HCT116 (cell line): ENCODE measurements around the gene JOSD1. TPM values are rescaled to one million over a fixed set of nuclear protein-coding genes. Genes with fewer than 3 reads are reported as not detected.

Experiments used
- ATAC-seq: fragments of 200-7000 bp; cut with Tn5 transposase; 2 replicates; pipeline ENCODE4 v1.9.1; 2020; ENCODE audit warnings: mild to moderate bottlenecking, moderate library complexity
- BruUV-seq: library from RNA; stranded (reverse); fragments of 400-500 nt; replicated peaks from 2 replicates; lab custom pipeline; 2021; lab: Mats Ljungman, UMichigan
- CTCF ChIA-PET: fragments of 300-600 bp; sonication (Branson Sonifier 250); formaldehyde crosslinking; loops from one replicate; lab custom pipeline; 2021; ENCODE audit warnings: antibody characterized with exemption; lab: Charles Lee
- POLR2A ChIA-PET: fragments of 300-600, 350-600 bp; sonication (Branson Sonifier 250); formaldehyde crosslinking; loops from one replicate; lab custom pipeline; 2021; ENCODE audit warnings: antibody characterized with exemption; lab: Charles Lee
- RAD21 ChIA-PET, 2 experiments: fragments of 300-600 bp; sonication (Branson Sonifier 250); formaldehyde crosslinking; loops; one replicate each; lab custom pipeline; 2023; ENCODE audit warnings: low total read pairs in 2 of 2; ENCODE audit not compliant: uncharacterized antibody in 2 of 2, unreplicated experiment in 2 of 2, low non-redundant PET in 1 of 2; lab: Charles Lee
- DNase-seq: peaks from one replicate; pipeline ENCODE4 v3.0.0-alpha.2; 2010; ENCODE audit warnings: low read depth, low spot score
- H2AFZ ChIP-seq: fragments of 200-600 bp; shearing (Covaris generic), sonication (generic); 2 replicates; pipeline ENCODE4 v1.6.1; 2017; ENCODE audit warnings: low read depth, mixed run types, mixed read lengths, antibody characterized with exemption, low read length; ENCODE audit not compliant: poor library complexity, severe bottlenecking
- H3K27ac ChIP-seq: 2 replicates; pipeline ENCODE4 v1.5.1; 2012; ENCODE audit warnings: low read depth, low read length
- H3K27me3 ChIP-seq: fragments of 200-600 bp; sonication (generic); 2 replicates; pipeline ENCODE4 v1.6.1; 2016; ENCODE audit warnings: mixed run types, low read length, mixed read lengths; ENCODE audit not compliant: insufficient read depth
- H3K36me3 ChIP-seq, 2 experiments: fragments of 200-500 bp in 1 of 2; fragments of 200-600 bp in 1 of 2; sonication (Bioruptor generic) in 1 of 2; sonication (generic) in 1 of 2; 2 replicates each; pipeline versions ENCODE4 v1.5.1 to v1.6.1; 2014 to 2016; ENCODE audit warnings: low read length in 2 of 2, inconsistent platforms in 1 of 2, mixed read lengths in 1 of 2, mixed run types in 1 of 2; ENCODE audit not compliant: insufficient read depth in 2 of 2, control insufficient read depth in 1 of 2
- H3K4me1 ChIP-seq, 2 experiments: fragments of 200-600 bp in 1 of 2; sonication (generic) in 1 of 2; 2 replicates each; pipeline versions ENCODE4 v1.5.1 to v1.6.1; 2012 to 2017; ENCODE audit warnings: low read length in 2 of 2, inconsistent platforms in 1 of 2, mild to moderate bottlenecking in 1 of 2, mixed read lengths in 1 of 2, mixed run types in 1 of 2, moderate library complexity in 1 of 2; ENCODE audit not compliant: insufficient read depth in 2 of 2, control insufficient read depth in 1 of 2
- H3K4me2 ChIP-seq: fragments of 200-600 bp; sonication (generic); 2 replicates; pipeline ENCODE4 v1.6.1; 2017; ENCODE audit warnings: mixed run types, low read length, mixed read lengths
- H3K4me3 ChIP-seq, 2 experiments: fragments of 200-600 bp in 1 of 2; sonication (generic) in 1 of 2; replicated peaks in 1 of 2; 2 replicates each; pipeline ENCODE4 v1.5.1; 2011 to 2016; ENCODE audit warnings: low read length in 2 of 2, control low read depth in 1 of 2, low read depth in 1 of 2, mild to moderate bottlenecking in 1 of 2, mixed read lengths in 1 of 2, mixed run types in 1 of 2
- H3K79me2 ChIP-seq: fragments of 200-600 bp; sonication (generic); 2 replicates; pipeline ENCODE4 v1.6.1; 2017; ENCODE audit warnings: mild to moderate bottlenecking, mixed run types, low read length, moderate library complexity, mixed read lengths; ENCODE audit not compliant: insufficient read depth
- H3K9ac ChIP-seq: fragments of 200-600 bp; sonication (generic); 2 replicates; pipeline ENCODE4 v1.6.1; 2016; ENCODE audit warnings: low read length, mixed read lengths
- H3K9me2 ChIP-seq: fragments of 200-600 bp; sonication (generic), shearing (Covaris generic); 2 replicates; pipeline ENCODE4 v1.6.1; 2017; ENCODE audit warnings: mixed run types, mild to moderate bottlenecking, moderate library complexity; ENCODE audit not compliant: insufficient read depth
- H3K9me3 ChIP-seq, 2 experiments: fragments of 200-500 bp in 1 of 2; fragments of 200-600 bp in 1 of 2; sonication (Bioruptor generic) in 1 of 2; sonication (generic) in 1 of 2; 2 replicates each; pipeline ENCODE4 v1.6.1; 2014 to 2017; ENCODE audit warnings: low read length in 2 of 2, mixed read lengths in 2 of 2, inconsistent platforms in 1 of 2, low read depth in 1 of 2, mild to moderate bottlenecking in 1 of 2, mixed run types in 1 of 2, moderate library complexity in 1 of 2; ENCODE audit not compliant: control insufficient read depth in 1 of 2, insufficient read depth in 1 of 2
- H4K20me1 ChIP-seq: fragments of 200-600 bp; sonication (generic), shearing (Covaris generic); 2 replicates; pipeline ENCODE4 v1.6.1; 2017; ENCODE audit warnings: mixed run types, mild to moderate bottlenecking, moderate library complexity; ENCODE audit not compliant: insufficient read depth
- ATF3 ChIP-seq: IDR thresholded peaks from 2 replicates; pipeline ENCODE4 v1.6.1; 2012
- CEBPB ChIP-seq: IDR thresholded peaks from 2 replicates; pipeline ENCODE4 v1.6.1; 2012; ENCODE audit warnings: low read depth
- CTCF ChIP-seq, 3 experiments: fragments of 200-600 bp in 1 of 3; sonication (generic) in 1 of 3; IDR thresholded peaks in 2 of 3; conservative IDR thresholded peaks in 1 of 3; 2 replicates each; pipeline ENCODE4 v1.5.1; 2012 to 2017; ENCODE audit warnings: low read depth in 2 of 3, low read length in 2 of 3, antibody characterized with exemption in 1 of 3, borderline replicate concordance in 1 of 3, control low read depth in 1 of 3, mild to moderate bottlenecking in 1 of 3, mixed read lengths in 1 of 3, mixed run types in 1 of 3, moderate library complexity in 1 of 3; ENCODE audit not compliant: insufficient read depth in 1 of 3
- ELF1 ChIP-seq: IDR thresholded peaks from 2 replicates; pipeline ENCODE4 v1.6.1; 2012; ENCODE audit warnings: low read depth, borderline replicate concordance
- EZH2 ChIP-seq: fragments of 200-600 bp; sonication (generic); IDR thresholded peaks from 2 replicates; pipeline ENCODE4 v1.6.1; 2017; ENCODE audit warnings: antibody characterized with exemption, mixed run types
- EZH2phosphoT487 ChIP-seq: fragments of 200-600 bp; IDR thresholded peaks from 2 replicates; pipeline ENCODE4 v1.6.1; 2018; ENCODE audit warnings: antibody characterized with exemption, borderline replicate concordance
- FOSL1 ChIP-seq: IDR thresholded peaks from 2 replicates; pipeline ENCODE4 v1.6.1; 2012; ENCODE audit warnings: low read depth
- JUND ChIP-seq: IDR thresholded peaks from 2 replicates; pipeline ENCODE4 v1.6.1; 2012
- MAX ChIP-seq: IDR thresholded peaks from 2 replicates; pipeline ENCODE4 v1.6.1; 2012
- POLR2A ChIP-seq: IDR thresholded peaks from 2 replicates; pipeline ENCODE4 v1.7.0; 2011; ENCODE audit warnings: borderline replicate concordance; ENCODE audit not compliant: insufficient read depth, insufficient read length; ENCODE audit errors: extremely low read depth
- REST ChIP-seq: IDR thresholded peaks from 2 replicates; pipeline ENCODE4 v1.6.1; 2012; ENCODE audit warnings: low read depth
- SIN3A ChIP-seq: IDR thresholded peaks from 2 replicates; pipeline ENCODE4 v1.6.1; 2012; ENCODE audit warnings: low read depth
- SP1 ChIP-seq: IDR thresholded peaks from 2 replicates; pipeline ENCODE4 v1.6.1; 2012; ENCODE audit warnings: low read depth
- YY1 ChIP-seq: IDR thresholded peaks from 2 replicates; pipeline ENCODE4 v1.6.1; 2011; ENCODE audit warnings: low read length, low read depth, moderate library complexity, mild to moderate bottlenecking; ENCODE audit not compliant: insufficient replicate concordance; ENCODE audit errors: extremely low read depth
- ZBTB33 ChIP-seq: IDR thresholded peaks from 2 replicates; pipeline ENCODE4 v1.6.1; 2011; ENCODE audit warnings: mild to moderate bottlenecking, low read length, moderate library complexity; ENCODE audit not compliant: insufficient replicate concordance; ENCODE audit errors: extremely low read depth
- ZFX ChIP-seq: fragments of 450-650 bp; IDR thresholded peaks from 2 replicates; pipeline ENCODE4 v1.6.1; 2017
- ZNF274 ChIP-seq: fragments of 200-500 bp; sonication (Bioruptor generic); IDR thresholded peaks from 2 replicates; pipeline ENCODE4 v1.6.1; 2014; ENCODE audit warnings: mild to moderate bottlenecking, low read depth, low read length, inconsistent platforms
- intact Hi-C: fragments of 100-400 bp; cut with micrococcal nuclease; formaldehyde crosslinking; loops from 2 replicates; pipeline ENCODE4 v1.10.0; 2022
- total RNA-seq: library from RNA; stranded (reverse); gene quantifications from one replicate; pipeline ENCODE4 v1.2.1, GENCODE V29; 2021; ENCODE audit not compliant: unreplicated experiment

JOSD1 gene
- total RNA-seq, 1 experiment from 2014 or later, result 67.3 TPM

GRCh38 chr22:38681582-38682335, 19.0 kb downstream of the JOSD1 start, which contains the start of gene TOMM22:
TOMM22 (plus strand) TSS chr22:38681957; CDS start chr22:38681979, 22 bp downstream.
- H3K9me2 ChIP-seq, result no peaks in the 10 kb centered on the region
- peak within 1 kb of the TSS; percentile 89 for H3K9ac ChIP-seq
- peak within 1 kb of the TSS; percentile 75 for H2AFZ ChIP-seq
- ChIA-PET CTCF (interaction anchor here (0.7 to 1.7 kb wide), 12 partner anchors 9 to 629 kb away, joined by 3 to 13 read pairs (median 4); partner anchors contain the start of gene GTPBP1), RAD21 (interaction anchor here (1.0 to 1.4 kb wide), 2 partner anchors 17 to 24 kb away, joined by 3 to 4 read pairs; partner anchors contain the start of gene GTPBP1 (in 1 of the 2)), POLR2A (interaction anchor here (0.7 to 4.6 kb wide), 7 partner anchors 10 to 283 kb away, joined by 3 to 26 read pairs (median 4); partner anchors contain the start of gene GTPBP1)
- H4K20me1 ChIP-seq, result no peaks in the 10 kb centered on the region
- H3K27me3 ChIP-seq, result no peaks in the 10 kb centered on the region
- H3K79me2 ChIP-seq, result peaks cover 42% of the 10 kb centered on the region
- BruUV-seq, result no TSS peak
- intact Hi-C loops, result loop anchor here (1.0 to 2.0 kb wide), 2 partner anchors 25 to 629 kb away; partner anchors contain the start of genes CBY1 and FAM227A
- ATAC-seq, result peak; percentile 98
- peaks cover 2 to 12% of the 10 kb centered on the region in 2 experiments; a peak in 3 of 4 replicates for H3K4me1 ChIP-seq
- peak within 1 kb of the TSS; percentile 75 for H3K27ac ChIP-seq
- H3K9me3 ChIP-seq, result peaks cover 4 to 7% of the 10 kb centered on the region in 2 experiments; a peak in 1 of 4 replicates
- DNase-seq, result peak; percentile 72
- H3K4me3 ChIP-seq, result peak within 1 kb of the TSS; percentile 75 to 98
- H3K4me2 ChIP-seq, result peak within 1 kb of the TSS; percentile 78
- H3K36me3 ChIP-seq, result peaks cover 23 to 37% of the 10 kb centered on the region in 2 experiments
- TF ChIP-seq SP1, result peak; percentile 75
- no peak for TF ChIP-seq FOSL1
- peak; percentile 81; the same call in 1 of the 2 replicates for TF ChIP-seq SIN3A
- TF ChIP-seq CEBPB, result no peak
- TF ChIP-seq POLR2A, result peak; percentile 77
- TF ChIP-seq ZNF274, result no peak
- no peak for TF ChIP-seq REST
- no peak for TF ChIP-seq EZH2
- no peak for TF ChIP-seq JUND
- TF ChIP-seq CTCF (IDR thresholded peaks at IDR 0.05 in 2 of 3, conservative IDR thresholded peaks at IDR 0.05 in 1 of 3; ENCODE audit: borderline replicate concordance in 1 of 3, insufficient read depth in 1 of 3, low read depth in 2 of 3, low read length in 2 of 3), result peak; percentile 58 to 72 (median 64); a peak in 5 of 6 replicates
- peak; percentile 97 for TF ChIP-seq YY1
- TF ChIP-seq ZFX, result peak; percentile 81
- no peak for TF ChIP-seq ATF3
- no peak for TF ChIP-seq EZH2phosphoT487
- TF ChIP-seq MAX, result peak; percentile 84
- no peak for TF ChIP-seq ZBTB33
- TF ChIP-seq ELF1, result peak; percentile 73
